Spleen (tissue), 11 donors: Measurements from ENCODE around the gene C1QTNF5. TPM values are rescaled to one million over a fixed set of nuclear protein-coding genes. Genes with fewer than 3 reads are reported as not detected.

Source experiments
- DNase-seq: peaks from one replicate; pipeline ENCODE4 v3.0.0-alpha.2; 2020
- H3K27ac ChIP-seq, 8 donors: fragments of 200-600 bp; sonication (generic) in 7 of 8; 1 replicate in 4 of 8; 2 replicates in 4 of 8; pipeline versions ENCODE4 v1.5.0 to v1.8.0; 2016 to 2021; ENCODE audit warnings: inconsistent platforms in 4 of 8, mild to moderate bottlenecking in 4 of 8, moderate library complexity in 1 of 8
- H3K27me3 ChIP-seq, 7 donors: fragments of 200-600 bp; sonication (generic) in 6 of 7; replicated peaks in 1 of 7; 1 replicate in 4 of 7; 2 replicates in 3 of 7; pipeline versions ENCODE4 v1.5.0 to v1.8.0; 2016 to 2021; ENCODE audit warnings: inconsistent platforms in 3 of 7, mild to moderate bottlenecking in 1 of 7
- H3K36me3 ChIP-seq, 6 donors: fragments of 200-600 bp; sonication (generic) in 5 of 6; 1 replicate in 4 of 6; 2 replicates in 2 of 6; pipeline versions ENCODE4 v1.5.0 to v1.8.0; 2016 to 2021; ENCODE audit warnings: inconsistent platforms in 2 of 6
- H3K4me1 ChIP-seq, 6 donors: fragments of 200-600 bp; sonication (generic) in 5 of 6; 1 replicate in 3 of 6; 2 replicates in 3 of 6; pipeline versions ENCODE4 v1.5.0 to v1.8.0; 2016 to 2021; ENCODE audit warnings: inconsistent platforms in 3 of 6
- H3K4me3 ChIP-seq, 8 donors: fragments of 200-600 bp; sonication (generic) in 7 of 8; 1 replicate in 4 of 8; 2 replicates in 4 of 8; pipeline versions ENCODE4 v1.5.0 to v1.8.0; 2016 to 2021; ENCODE audit warnings: inconsistent platforms in 4 of 8, mild to moderate bottlenecking in 4 of 8, moderate library complexity in 2 of 8
- H3K9me3 ChIP-seq, 8 donors: fragments of 200-600 bp; sonication (generic) in 7 of 8; 1 replicate in 4 of 8; 2 replicates in 4 of 8; pipeline versions ENCODE4 v1.5.0 to v1.8.0; 2016 to 2021; ENCODE audit warnings: inconsistent platforms in 4 of 8
- CTCF ChIP-seq, 11 experiments: fragments of 200-600 bp in 7 of 11; fragments of 450-650 bp in 4 of 11; sonication (generic) in 4 of 11; IDR thresholded peaks in 8 of 11; conservative IDR thresholded peaks in 3 of 11; 1 replicate in 7 of 11; 2 replicates in 4 of 11; pipeline versions ENCODE4 v1.4.0 to v1.8.0; 2016 to 2021; ENCODE audit warnings: antibody characterized with exemption in 11 of 11, inconsistent platforms in 4 of 11, mild to moderate bottlenecking in 1 of 11
- POLR2A ChIP-seq, 3 donors: fragments of 450-650 bp; IDR thresholded peaks; one replicate each; pipeline ENCODE4 v1.5.1; 2017; ENCODE audit warnings: antibody characterized with exemption in 3 of 3, mild to moderate bottlenecking in 1 of 3
- POLR2AphosphoS5 ChIP-seq, 3 donors: sonication (generic); formaldehyde crosslinking; IDR thresholded peaks; one replicate each; pipeline ENCODE4 v1.5.1; 2017; ENCODE audit warnings: antibody characterized with exemption in 3 of 3
- WGBS, 5 donors: extraction: QIAGEN DNeasy Blood & Tissue Kit in 3 of 5; methylation state at CpG; one replicate each; pipeline versions ENCODE4 v1.1.5 to v1.1.7; 2013 to 2018; 5-methylcytosine and 5-hydroxymethylcytosine counted together
- intact Hi-C: fragments of 100-400 bp; cut with DNase I; formaldehyde crosslinking; loops from one replicate; pipeline ENCODE4 v1.15.0; 2023; ENCODE audit warnings: low total_unique reads
- polyA plus RNA-seq, 3 donors: library from polyadenylated mRNA; stranded (reverse); fragments of 200-250 nt; gene quantifications; one replicate each; pipeline ENCODE4 v1.2.1, GENCODE V29; 2013
- total RNA-seq, 7 donors: library from RNA; depleted of rRNA in 3 of 7; stranded (reverse); fragments of >200 nt in 3 of 7; fragmentation: NEBNext Ultra II Directional in 4 of 7; extraction: Animal tissue kit (Norgen Biotek cat#: 25700) in 4 of 7; gene quantifications; one replicate each; pipeline versions ENCODE4 v1.1.0 to v1.2.1, GENCODE V29; 2016 to 2021
- donor health status: healthy with polysubstance abuse.
- donor health status: DM: no; HTN: no; CAD: no; lungs with moderate emphysema.
- donor health status: DM: no; HTN: no; CAD: no.
- donor health status: Bipolar disorder and iron deficiency.
- donor health status: healthy.
- donor health status: DM: no; HTN: no; CAD: no.
- donor health status: DM: yes; HTN: yes; CAD: no.

The C1QTNF5 gene
- total and polyA plus RNA-seq, 10 donors, result 10.3 to 55.0 (median 29.9) TPM

GRCh38 chr11:119371778-119372182 is 31.1 kb upstream of the C1QTNF5 start:
- 60 to 75% (median 62%) methylated on average over 8 of the region's 8 CpGs for WGBS, 5 donors
- Histone ChIP-seq H3K4me3 (no peak overlapping the region), H3K27ac (no peak overlapping the region), H3K27me3 (peaks cover 0 to 70% (median 9%) of the 10 kb centered on the region in 7 donors), H3K4me1 (peaks cover 0 to 53% (median 10%) of the 10 kb centered on the region in 6 donors), H3K36me3 (no peaks in the 10 kb centered on the region), H3K9me3 (no peaks in the 10 kb centered on the region)
- intact Hi-C loops, result no loop called here
- no peak for DNase-seq
- TF ChIP-seq CTCF (IDR thresholded peaks at IDR 0.05 in 8 of 11, conservative IDR thresholded peaks at IDR 0.05 in 3 of 11) (no peak), POLR2A (IDR thresholded peaks at IDR 0.05) (no peak), POLR2AphosphoS5 (IDR thresholded peaks at IDR 0.05) (no peak)

- no peak overlapping the region for H3K27ac ChIP-seq
- peaks cover 0 to 77% (median 12%) of the 10 kb centered on the region in 7 donors for H3K27me3 ChIP-seq
- H3K4me1 ChIP-seq, result peaks cover 0 to 46% (median 8%) of the 10 kb centered on the region in 6 donors
- no peak overlapping the region for H3K4me3 ChIP-seq
- no peaks in the 10 kb centered on the region for H3K36me3 ChIP-seq
- no peaks in the 10 kb centered on the region for H3K9me3 ChIP-seq
- TF ChIP-seq POLR2A (IDR thresholded peaks at IDR 0.05) (no peak), CTCF (IDR thresholded peaks at IDR 0.05 in 8 of 11, conservative IDR thresholded peaks at IDR 0.05 in 3 of 11) (no peak), POLR2AphosphoS5 (IDR thresholded peaks at IDR 0.05) (no peak)
- DNase-seq, result no peak
- WGBS, 5 donors, result 67 to 90% (median 83%) methylated on average over 3 to 8 of the region's 8 CpGs
- intact Hi-C loops, result no loop called here
Observed at GRCh38 chr11:119371067-119371601, 30.5 kb upstream of the C1QTNF5 start.

- intact Hi-C loops, result no loop called here
- peaks cover 0 to 82% (median 13%) of the 10 kb centered on the region in 7 donors for H3K27me3 ChIP-seq
- 58 to 82% (median 68%) methylated on average over 6 to 8 of the region's 8 CpGs for WGBS, 5 donors
- DNase-seq, result no peak
- TF ChIP-seq POLR2A (IDR thresholded peaks at IDR 0.05) (no peak), POLR2AphosphoS5 (IDR thresholded peaks at IDR 0.05) (no peak), CTCF (IDR thresholded peaks at IDR 0.05 in 8 of 11, conservative IDR thresholded peaks at IDR 0.05 in 3 of 11) (no peak)
- no peaks in the 10 kb centered on the region for H3K9me3 ChIP-seq
- no peak overlapping the region for H3K27ac ChIP-seq
- no peak overlapping the region for H3K4me3 ChIP-seq
- peaks cover 0 to 43% (median 8%) of the 10 kb centered on the region in 6 donors for H3K4me1 ChIP-seq
- no peaks in the 10 kb centered on the region for H3K36me3 ChIP-seq
Observed at GRCh38 chr11:119370486-119371046, 29.9 kb upstream of the C1QTNF5 start.

- Histone ChIP-seq H3K27ac (no peak overlapping the region), H3K36me3 (no peaks in the 10 kb centered on the region), H3K9me3 (no peaks in the 10 kb centered on the region), H3K4me1 (peaks cover 0 to 40% (median 9%) of the 10 kb centered on the region in 6 donors), H3K4me3 (no peak overlapping the region), H3K27me3 (peaks cover 0 to 87% (median 25%) of the 10 kb centered on the region in 7 donors)
- no peak for TF ChIP-seq CTCF (IDR thresholded peaks at IDR 0.05 in 8 of 11, conservative IDR thresholded peaks at IDR 0.05 in 3 of 11)
- TF ChIP-seq POLR2AphosphoS5 (IDR thresholded peaks at IDR 0.05), result no peak
- no peak for TF ChIP-seq POLR2A (IDR thresholded peaks at IDR 0.05)
- 75 to 82% (median 77%) methylated on average over 13 of the region's 13 CpGs for WGBS, 5 donors
- no peak for DNase-seq
- intact Hi-C loops, result no loop called here
Observed at GRCh38 chr11:119369132-119369925, 28.6 kb upstream of the C1QTNF5 start.
